Mammary epithelial cell (primary cell): Measurements from ENCODE around the gene OMG.

Experiments
- CTCF ChIP-seq, 2 donors: IDR thresholded peaks in 1 of 2; conservative IDR thresholded peaks in 1 of 2; 2 replicates each; pipeline ENCODE4 v1.5.1; 2011 to 2012; ENCODE audit warnings: inconsistent platforms in 2 of 2, low read length in 2 of 2, mild to moderate bottlenecking in 2 of 2, control low read depth in 1 of 2, low read depth in 1 of 2; ENCODE audit not compliant: insufficient read depth in 1 of 2; ENCODE audit errors: extremely low read depth in 1 of 2
- EZH2 ChIP-seq: IDR thresholded peaks from 2 replicates; pipeline ENCODE4 v1.6.1; 2012; ENCODE audit warnings: low read length, inconsistent platforms, borderline replicate concordance

GRCh38 chr17:31272803-31273202 is 24.2 kb downstream of the OMG start:
- TF ChIP-seq CTCF (conservative IDR thresholded peaks at IDR 0.05 in 1 of 2, IDR thresholded peaks at IDR 0.05 in 1 of 2; ENCODE audit: extremely low read depth in 1 of 2, insufficient read depth in 1 of 2, low read depth in 1 of 2, low read length in 2 of 2), result no peak
- no peak for TF ChIP-seq EZH2
